NCI-H1105 treated with DMSO at 0.1 percent for 48 hours (cell line): ENCODE measurements around the gene UGT1A10.
A peak's percentile ranks its signal among the peaks of the same experiment; 100 is the strongest.
"Not testable (repeated sequence)": the region's sequence is repeated elsewhere in the genome, so short reads cannot be mapped to it uniquely, and the experiment has no call there.

Experiments
- DNase-seq: peaks from one replicate; lab custom pipeline; 2025; lab: John Stamatoyannopoulos, UW

Gene UGT1A10

DNA sequence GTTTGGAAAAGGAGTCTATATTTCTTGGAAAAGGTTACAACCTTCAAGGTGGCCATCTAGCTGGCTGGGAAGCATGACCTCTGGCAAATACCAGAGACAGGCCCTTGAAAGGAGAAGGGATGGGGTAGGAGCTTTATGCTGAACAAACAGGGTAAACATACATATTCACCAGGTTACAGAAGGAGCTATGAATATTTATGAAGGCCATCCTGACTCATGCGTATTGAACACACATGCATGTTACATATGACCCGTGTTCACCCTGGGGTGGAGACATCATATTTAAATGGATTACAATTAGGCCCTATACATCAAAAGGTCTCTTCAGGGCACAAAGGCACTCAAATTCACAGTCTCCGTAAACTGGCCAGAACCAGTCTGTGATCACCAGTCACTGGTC lies 19.7 kb downstream of the UGT1A10 start:
- not testable (repeated sequence) for DNase-seq

DNA sequence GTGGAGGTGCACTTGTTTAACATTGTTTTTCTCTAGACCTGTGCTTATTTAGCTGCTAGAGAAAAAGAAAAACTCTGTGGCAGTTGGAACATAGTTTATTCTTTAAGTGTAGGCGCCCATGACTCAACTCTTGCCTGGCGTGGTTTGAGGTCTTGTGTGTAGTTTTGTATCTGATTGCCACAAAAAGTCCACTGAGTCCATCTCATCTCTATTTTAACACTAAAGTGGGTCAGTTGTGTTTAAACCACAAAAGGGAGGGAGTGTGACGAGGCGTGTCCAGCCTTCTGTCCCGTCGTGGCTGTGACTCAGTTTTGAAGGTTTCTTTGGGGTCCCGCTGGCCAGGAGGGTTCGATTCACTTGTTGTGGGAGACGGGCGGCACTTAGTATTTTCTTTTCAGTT lies 20.2 kb downstream of the UGT1A10 start:
- DNase-seq, result no peak

GRCh38 chr2:233658610-233659009 lies 22.4 kb downstream of the UGT1A10 start:
- no peak for DNase-seq

DNA sequence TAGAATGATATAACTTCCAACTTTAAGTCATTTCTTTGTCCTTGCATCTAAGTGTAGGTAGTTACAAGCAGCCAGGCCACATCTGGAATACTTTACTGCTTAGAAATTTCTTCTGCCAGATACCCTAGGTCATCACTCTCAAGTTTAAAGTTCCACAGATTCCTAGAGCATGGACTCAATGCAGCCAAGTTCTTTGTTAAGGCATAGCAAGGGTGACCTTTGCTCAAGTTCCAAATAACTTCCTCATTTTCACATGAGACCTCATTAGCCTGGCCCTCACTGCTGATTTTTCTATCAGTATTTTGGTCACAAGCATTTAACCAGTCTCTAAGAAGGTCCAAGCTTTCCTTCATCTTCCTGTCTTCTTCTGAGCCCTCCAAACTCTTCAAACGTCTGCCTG lies 27.7 kb downstream of the UGT1A10 start:
- no peak for DNase-seq

DNA sequence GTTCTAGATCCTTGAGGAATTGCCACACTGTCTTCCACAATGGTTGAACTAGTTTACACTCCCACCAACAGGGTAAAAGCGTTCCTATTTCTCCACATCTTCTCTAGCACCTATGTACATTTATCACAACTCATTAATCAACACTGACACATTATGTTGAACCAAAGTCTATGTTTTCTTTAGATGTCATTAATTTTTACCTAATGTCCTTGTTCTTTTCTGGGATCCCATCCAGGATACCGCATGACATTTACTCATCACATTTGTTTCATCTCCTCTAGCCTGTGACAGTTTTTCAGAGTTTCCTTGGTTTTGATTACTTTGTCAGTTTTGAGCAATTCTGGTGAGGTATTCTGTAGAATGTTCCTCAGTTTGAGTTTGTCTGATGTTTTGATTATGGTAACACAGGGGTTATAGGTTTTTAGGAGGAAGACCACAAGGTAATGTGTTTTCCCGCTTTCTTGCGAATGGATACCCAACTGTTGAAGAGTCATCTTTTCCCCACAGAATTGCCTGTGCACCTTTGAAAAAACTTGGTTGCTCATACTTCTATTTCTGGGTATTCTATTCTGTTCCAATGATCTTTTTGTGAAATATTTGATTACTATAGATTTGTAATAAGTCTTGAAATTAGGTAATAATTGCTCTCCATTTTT lies 32.5 kb downstream of the UGT1A10 start:
- DNase-seq, result no peak

DNA sequence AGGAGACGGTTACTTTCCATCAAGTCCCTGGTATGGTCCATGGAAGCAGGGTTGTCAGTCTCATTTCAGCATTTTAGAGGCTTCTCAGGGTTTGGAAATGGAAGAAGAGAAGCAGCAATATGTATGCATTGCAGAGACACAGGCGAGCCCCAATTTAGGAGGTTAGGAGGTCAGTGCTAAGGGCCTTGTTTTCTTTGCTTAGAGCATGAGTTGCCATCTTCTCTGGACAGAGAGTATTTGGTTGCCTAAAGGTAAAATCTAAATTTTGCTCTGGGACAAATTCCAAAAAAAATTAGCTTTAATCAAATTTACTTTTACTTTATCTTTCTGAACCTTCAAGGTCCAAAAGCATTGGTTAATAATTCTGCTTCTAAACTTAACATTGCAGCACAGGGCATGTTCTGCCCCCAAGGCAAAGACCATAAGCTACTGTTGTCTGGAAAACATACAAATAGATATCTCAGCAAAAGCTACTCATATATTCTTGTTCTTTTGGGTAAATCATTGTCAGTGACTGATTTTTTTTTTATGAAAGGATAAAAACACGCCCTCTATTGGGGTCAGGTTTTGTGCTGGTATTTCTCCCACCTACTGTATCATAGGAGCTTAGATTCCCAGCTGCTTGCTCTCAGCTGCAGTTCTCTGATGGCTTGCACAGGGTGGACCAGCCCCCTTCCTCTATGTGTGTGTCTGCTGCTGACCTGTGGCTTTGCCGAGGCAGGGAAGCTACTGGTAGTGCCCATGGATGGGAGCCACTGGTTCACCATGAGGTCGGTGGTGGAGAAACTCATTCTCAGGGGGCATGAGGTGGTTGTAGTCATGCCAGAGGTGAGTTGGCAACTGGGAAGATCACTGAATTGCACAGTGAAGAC lies 35.3 kb downstream of the UGT1A10 start, which contains the start of gene UGT1A9:
TSS of gene UGT1A9 (plus strand) at position 609 of the 872 bp plus-strand sequence. CDS start at position 646, 37 bp downstream.
- no peak for DNase-seq

- no peak for DNase-seq
Observed at GRCh38 chr2:233672886-233673285, 36.6 kb downstream of the UGT1A10 start.

GRCh38 chr2:233673896-233674295 lies 37.6 kb downstream of the UGT1A10 start:
- DNase-seq, result no peak

DNA sequence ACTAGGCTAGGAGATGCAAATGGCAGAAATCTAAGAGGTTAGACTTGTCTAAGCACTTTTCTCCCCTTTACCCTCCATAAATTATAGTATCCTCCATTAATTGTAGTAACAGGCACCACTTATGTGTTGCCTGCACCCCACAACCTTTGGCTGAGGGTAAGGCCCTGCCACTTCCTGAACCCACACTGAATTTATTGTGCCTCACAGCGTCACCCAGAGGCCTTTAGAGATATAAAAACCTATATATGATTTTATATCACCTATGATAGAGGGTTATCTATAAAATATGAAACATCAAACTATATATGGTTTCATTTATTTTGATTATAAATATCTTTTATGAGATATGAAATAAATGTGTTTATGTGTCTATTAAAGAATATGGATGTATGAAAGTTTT lies 38.1 kb downstream of the UGT1A10 start:
- no peak for DNase-seq

DNA sequence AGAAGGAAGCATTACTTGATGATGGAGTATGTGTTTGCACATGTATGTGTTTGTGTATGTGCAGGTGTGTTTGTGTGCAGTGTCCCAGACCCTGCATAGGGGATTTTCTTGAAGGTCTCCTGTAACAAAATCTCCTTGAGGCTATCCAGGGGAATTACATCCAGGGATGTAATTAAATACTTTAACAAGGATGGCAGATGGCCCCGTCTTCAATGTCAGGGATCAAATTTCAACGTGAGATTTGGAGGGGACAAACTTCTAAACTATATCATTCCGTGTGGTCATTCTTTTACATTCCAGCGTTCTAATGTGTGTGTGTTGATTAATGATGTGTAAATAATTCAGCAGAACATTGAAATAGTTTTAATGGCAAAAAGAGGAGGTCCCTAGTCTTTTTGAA lies 38.7 kb downstream of the UGT1A10 start:
- peak; percentile 15 for DNase-seq

GRCh38 chr2:233676046-233676445 lies 39.8 kb downstream of the UGT1A10 start:
- no peak for DNase-seq

GRCh38 chr2:233679196-233679595 lies 42.9 kb downstream of the UGT1A10 start:
- no peak for DNase-seq

DNA sequence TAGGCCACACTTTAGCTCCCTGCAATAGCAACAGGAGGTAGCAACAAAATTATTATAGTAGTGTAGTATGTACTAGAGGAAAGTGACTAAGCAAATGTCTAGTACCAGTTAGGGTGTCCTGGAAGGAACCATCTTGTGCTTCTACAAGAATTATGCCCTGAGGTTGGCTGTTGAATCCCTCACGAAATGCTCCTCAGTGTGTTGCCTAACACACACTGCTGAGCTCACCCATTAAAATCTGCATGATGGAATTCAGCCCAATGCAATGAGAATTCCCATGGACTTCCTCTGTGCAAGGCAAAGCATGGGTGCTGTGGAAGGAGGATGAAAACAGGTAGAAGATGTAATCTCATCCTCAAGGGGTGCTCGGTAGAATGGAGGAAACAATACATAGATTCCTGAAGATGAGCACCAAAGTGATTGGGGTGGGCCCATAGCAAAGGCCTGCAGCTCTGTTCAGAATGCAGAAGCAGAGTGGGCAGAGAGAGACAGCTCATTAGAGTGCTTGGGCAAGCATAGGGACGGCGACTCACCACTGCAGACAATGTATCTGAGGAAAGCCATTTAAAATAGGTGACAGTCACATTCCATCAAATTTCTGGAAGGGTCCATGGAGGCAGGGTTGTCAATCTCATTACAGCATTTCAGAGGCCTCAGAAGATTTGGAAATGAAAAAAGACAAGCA lies 44.3 kb downstream of the UGT1A10 start:
- DNase-seq, result no peak

- no peak for DNase-seq
Observed at GRCh38 chr2:233681521-233682099, 45.4 kb downstream of the UGT1A10 start, which contains the start of gene UGT1A7. UGT1A7 (plus strand) TSS chr2:233681901; CDS start chr2:233681938, 37 bp downstream.

DNA sequence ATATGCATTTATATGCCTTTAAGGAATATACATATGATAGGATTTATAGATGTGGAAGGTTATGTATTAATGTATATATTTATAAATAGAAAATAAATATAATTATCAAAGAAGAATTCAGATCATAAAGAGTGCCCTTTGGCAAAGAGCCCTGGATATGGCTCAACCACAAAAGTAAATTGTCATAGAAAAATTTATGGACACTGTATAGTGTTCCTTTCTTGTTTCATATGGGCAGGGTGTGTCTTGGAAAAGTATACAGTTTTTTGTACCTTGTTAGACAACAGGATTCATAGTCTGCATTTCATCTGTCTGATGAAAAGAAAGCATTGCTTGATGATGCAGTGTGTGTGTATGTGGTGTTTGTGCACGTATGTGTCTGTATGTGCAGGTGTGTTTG lies 48.4 kb downstream of the UGT1A10 start:
- DNase-seq, result no peak

GRCh38 chr2:233686928-233687327 lies 50.7 kb downstream of the UGT1A10 start:
- no peak for DNase-seq

- DNase-seq, result no peak
Observed at GRCh38 chr2:233688341-233688740, 52.1 kb downstream of the UGT1A10 start.

DNA sequence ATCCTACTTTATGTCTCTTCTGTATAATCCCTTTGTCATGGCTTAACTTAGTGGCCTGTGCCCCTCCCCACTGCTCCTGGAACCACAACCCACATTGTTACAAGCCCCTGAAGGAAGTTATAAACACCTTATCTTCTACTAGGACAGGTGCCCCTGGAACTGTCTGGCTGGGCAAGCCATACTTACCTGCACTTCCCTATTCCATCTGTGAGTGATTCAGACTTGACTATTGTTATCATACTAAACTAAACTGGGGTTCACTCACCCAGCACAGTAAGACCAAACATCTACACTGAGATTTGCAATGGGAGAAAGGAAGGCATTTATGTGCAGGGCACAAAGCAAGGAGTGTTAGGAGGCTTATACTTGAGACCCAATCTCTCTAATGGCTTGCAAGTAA lies 52.8 kb downstream of the UGT1A10 start:
- DNase-seq, result no peak

DNA sequence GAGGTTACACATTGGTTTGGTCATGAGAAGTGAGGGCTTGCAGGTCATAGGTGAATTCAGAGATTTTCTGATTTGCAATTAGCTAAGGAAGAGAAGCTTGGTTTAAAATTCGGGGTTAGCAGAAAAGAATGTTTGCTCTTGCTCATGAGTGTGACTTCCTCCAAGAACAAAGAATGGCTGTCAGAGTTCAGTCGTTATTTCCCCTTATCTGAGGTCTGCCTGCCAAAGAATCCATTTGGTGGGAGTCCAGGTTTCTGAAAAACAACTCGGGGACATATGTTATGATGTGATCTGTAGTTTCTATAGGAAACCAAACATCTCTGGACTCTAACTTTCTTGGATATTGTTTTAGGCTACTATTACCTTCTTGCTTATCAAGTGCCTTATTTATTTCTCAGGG lies 53.3 kb downstream of the UGT1A10 start:
- DNase-seq, result no peak

DNA sequence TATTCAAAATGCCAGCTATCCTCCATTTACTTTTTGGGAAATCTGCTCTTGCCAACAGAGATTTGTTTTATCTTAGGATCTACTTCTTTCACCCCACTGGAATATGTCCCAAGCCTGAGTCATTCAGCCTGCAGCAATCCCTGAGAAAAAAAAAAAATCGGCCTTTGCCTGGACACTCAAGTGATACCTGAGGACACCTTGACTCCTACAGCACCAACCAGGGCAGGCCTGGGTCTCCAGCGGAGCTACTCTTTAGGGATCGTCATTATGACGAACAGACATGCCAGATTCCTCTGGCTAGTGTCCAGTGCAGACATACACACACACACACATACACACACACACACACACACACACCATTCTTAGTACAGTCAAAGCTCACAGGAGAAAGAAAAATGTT lies 54.2 kb downstream of the UGT1A10 start:
- no peak for DNase-seq

DNA sequence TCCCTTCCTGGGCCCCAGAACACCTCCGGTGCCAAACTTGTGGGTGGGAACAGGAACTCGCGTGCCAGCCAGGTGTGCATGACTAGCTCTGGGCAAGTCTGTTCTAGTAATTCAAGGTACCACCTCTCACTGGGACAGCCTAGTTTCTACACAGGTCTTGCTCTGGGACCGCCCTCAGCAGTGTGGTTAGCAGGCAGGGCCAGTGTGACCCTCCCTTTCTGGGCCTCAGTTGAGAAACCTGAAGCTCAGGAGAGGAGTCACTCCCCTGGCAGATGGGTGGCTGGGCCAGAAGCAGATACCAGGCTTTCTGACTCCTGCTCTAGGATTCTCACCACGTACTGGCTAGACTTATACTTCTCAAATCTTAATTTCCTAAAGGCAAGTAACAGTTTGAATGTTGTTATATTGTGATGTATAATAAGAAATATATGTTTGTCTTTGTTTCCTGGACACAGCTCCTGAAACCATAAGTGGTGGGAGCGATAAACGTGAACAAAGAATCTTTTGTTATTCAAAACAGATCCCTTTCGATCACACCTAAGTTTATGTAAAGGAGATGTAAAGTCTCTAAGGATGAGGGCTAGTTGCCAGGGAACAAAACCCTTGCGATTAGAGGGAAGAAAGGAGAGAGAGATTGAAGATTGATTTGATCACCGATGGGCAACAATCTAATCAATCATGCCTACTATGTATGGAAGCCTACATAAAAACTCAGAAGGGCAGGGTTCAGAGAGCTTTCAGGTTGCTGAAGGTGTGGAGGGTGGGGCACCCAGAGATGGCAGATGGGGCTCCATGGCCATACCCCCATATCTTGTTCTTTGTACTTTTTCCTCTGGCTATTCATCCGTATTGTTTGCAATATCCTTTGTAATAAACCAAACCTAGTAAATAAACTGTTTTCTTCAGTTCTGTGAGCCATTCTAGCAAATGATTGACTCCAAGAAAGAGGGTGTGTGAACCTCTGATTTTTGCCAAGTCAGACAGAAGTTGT lies 55.5 kb downstream of the UGT1A10 start:
- no peak for DNase-seq
